ENCODE data around the gene SELENOS. TPM values are rescaled to one million over a fixed set of nuclear protein-coding genes. Genes with fewer than 3 reads are reported as not detected.

The SELENOS gene
- total RNA-seq, 3 donors from 2014 or later, result 78.7 to 118 (median 115) TPM

- no peak for DNase-seq
- Histone ChIP-seq H3K9me3 (no peaks in the 10 kb centered on the region), H3K36me3 (ENCODE audit: low read depth) (no peaks in the 10 kb centered on the region), H3K4me1 (ENCODE audit: low read depth) (peaks cover 8% of the 10 kb centered on the region), H3K4me3 (no peak overlapping the region)
- ATAC-seq, result no peak
- TF ChIP-seq, protein P1, sequence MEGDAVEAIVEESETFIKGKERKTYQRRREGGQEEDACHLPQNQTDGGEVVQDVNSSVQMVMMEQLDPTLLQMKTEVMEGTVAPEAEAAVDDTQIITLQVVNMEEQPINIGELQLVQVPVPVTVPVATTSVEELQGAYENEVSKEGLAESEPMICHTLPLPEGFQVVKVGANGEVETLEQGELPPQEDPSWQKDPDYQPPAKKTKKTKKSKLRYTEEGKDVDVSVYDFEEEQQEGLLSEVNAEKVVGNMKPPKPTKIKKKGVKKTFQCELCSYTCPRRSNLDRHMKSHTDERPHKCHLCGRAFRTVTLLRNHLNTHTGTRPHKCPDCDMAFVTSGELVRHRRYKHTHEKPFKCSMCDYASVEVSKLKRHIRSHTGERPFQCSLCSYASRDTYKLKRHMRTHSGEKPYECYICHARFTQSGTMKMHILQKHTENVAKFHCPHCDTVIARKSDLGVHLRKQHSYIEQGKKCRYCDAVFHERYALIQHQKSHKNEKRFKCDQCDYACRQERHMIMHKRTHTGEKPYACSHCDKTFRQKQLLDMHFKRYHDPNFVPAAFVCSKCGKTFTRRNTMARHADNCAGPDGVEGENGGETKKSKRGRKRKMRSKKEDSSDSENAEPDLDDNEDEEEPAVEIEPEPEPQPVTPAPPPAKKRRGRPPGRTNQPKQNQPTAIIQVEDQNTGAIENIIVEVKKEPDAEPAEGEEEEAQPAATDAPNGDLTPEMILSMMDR (IDR thresholded peaks at IDR 0.05), result no peak
- intact Hi-C loops (cut with DNase I, micrococcal nuclease), result no loop called here
Observed at GRCh38 chr15:101239724-101240136, 37.6 kb downstream of the SELENOS start.

DNA sequence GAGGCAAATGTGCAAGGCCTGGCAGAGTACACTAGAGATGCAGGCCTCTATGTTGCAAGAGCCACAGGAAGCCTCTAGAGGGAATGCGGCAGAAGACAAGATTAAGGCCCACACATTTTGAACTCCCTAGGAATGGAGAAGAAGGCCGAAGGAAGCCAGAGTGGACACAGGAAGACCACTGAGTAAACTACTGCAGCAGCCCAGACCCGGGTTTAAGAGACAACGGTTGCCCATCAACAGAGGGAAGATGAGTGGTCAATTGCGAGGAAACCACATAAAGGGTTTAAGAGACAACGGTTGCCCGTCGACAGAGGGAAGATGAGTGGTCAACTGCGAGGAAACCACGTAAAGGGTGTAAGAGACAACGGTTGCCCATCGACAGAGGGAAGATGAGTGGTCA lies 40.0 kb downstream of the SELENOS start:
- Histone ChIP-seq H3K36me3 (ENCODE audit: low read depth) (no peaks in the 10 kb centered on the region), H3K9me3 (no peaks in the 10 kb centered on the region), H3K4me3 (no peak overlapping the region), H3K4me1 (ENCODE audit: low read depth) (peaks cover 4% of the 10 kb centered on the region)
- DNase-seq (no peak), ATAC-seq (no peak)
- TF ChIP-seq, protein P1 (IDR thresholded peaks at IDR 0.05), result no peak
- intact Hi-C loops (cut with DNase I, micrococcal nuclease), result no loop called here

DNA sequence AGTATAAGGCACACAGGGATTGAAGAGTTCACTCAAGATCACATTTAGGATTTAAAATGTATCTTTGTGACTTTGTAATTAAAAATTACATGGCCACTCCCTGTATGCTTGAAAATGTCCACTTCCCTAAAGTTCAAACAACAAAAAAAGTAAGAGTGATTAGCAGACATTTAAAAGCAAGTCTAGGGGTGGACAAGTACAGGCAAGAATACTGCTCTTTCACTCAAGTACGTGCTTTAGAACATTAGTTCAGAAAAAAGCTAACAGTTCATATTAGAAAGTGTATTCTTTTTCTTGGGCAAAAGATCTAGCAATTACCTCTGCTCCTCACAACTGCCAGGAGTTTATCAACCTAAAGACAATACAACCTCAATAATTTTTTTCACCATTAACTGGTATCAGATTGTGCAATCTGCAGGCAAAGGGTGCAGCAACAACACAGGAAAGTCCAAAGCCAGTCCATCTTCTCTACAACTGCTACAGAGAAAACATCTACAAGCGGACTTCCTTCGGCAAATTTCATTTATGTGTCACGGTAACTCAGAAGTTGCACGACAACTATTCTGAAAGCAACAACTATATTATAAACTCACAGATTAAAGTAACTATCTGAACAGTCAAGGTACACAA lies 43.5 kb downstream of the SELENOS start:
- peaks cover under 1% of the 10 kb centered on the region for H3K9me3 ChIP-seq
- TF ChIP-seq, protein P1 (IDR thresholded peaks at IDR 0.05), result no peak
- DNase-seq (no peak), ATAC-seq (no peak)
- H3K4me3 ChIP-seq, result no peak overlapping the region
- no peaks in the 10 kb centered on the region for H3K36me3 ChIP-seq (ENCODE audit: low read depth)
- H3K4me1 ChIP-seq (ENCODE audit: low read depth), result no peaks in the 10 kb centered on the region
- intact Hi-C loops (cut with DNase I, micrococcal nuclease), result no loop called here

GRCh38 chr15:101232677-101233076 lies 44.6 kb downstream of the SELENOS start:
- Histone ChIP-seq H3K4me1 (ENCODE audit: low read depth) (no peaks in the 10 kb centered on the region), H3K36me3 (ENCODE audit: low read depth) (no peaks in the 10 kb centered on the region), H3K4me3 (no peak overlapping the region), H3K9me3 (peaks cover 7% of the 10 kb centered on the region)
- TF ChIP-seq, protein P1 (IDR thresholded peaks at IDR 0.05), result no peak
- intact Hi-C loops (cut with DNase I, micrococcal nuclease), result no loop called here
- DNase-seq (no peak), ATAC-seq (no peak)

DNA sequence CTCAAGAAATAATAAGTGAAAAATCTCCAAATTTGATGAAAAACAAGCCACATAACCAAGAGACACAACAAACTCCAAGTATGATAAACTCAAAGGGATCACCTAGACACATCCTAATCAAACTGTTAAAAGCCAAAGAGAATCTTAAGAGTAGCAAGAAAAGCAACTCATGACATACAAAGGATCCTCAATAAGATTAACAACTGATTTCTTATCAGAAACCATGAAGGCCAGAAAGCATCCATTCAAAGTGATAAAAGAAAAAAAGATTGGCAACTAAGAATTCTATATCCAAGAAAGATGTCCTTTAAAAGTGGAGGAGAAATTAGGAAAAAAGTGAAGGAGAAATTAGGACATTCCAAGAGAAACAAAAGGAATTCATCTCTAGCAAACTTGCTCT lies 49.0 kb downstream of the SELENOS start:
- no peak for DNase-seq
- Histone ChIP-seq H3K4me3 (no peak overlapping the region), H3K9me3 (peaks cover 7% of the 10 kb centered on the region), H3K4me1 (ENCODE audit: low read depth) (no peaks in the 10 kb centered on the region), H3K36me3 (ENCODE audit: low read depth) (no peaks in the 10 kb centered on the region)
- ATAC-seq, result no peak
- intact Hi-C loops (cut with DNase I, micrococcal nuclease), result no loop called here
- TF ChIP-seq, protein P1 (IDR thresholded peaks at IDR 0.05), result no peak

DNA sequence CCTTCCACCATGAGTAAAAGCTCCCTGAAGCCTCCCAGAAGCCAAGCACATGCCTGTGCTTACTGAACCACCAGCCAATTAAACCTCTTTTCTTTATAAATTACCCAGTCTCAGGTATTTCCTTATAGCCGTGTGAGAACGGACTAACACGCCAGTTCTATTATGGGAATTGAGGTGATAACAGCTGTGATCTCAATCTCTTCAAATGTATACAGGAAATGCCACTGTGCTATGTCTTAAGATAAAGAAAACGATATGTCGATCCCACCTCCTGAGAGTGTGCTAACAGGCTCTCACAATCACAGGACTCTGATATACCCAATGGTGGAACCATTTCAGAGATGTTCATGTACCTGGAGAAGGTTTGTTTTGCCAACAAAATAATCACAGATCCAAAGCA lies 51.6 kb downstream of the SELENOS start:
- H3K4me1 ChIP-seq (ENCODE audit: low read depth), result no peaks in the 10 kb centered on the region
- TF ChIP-seq, protein P1 (IDR thresholded peaks at IDR 0.05), result no peak
- intact Hi-C loops (cut with DNase I, micrococcal nuclease), result no loop called here
- peaks cover 7% of the 10 kb centered on the region for H3K9me3 ChIP-seq
- ATAC-seq (peak; percentile 21), DNase-seq (no peak)
- no peaks in the 10 kb centered on the region for H3K36me3 ChIP-seq (ENCODE audit: low read depth)
- H3K4me3 ChIP-seq, result no peak overlapping the region

Data from mucosa of descending colon (tissue), 3 donors.